Effector memory CD8-positive, alpha-beta T cell (primary cell): Measurements from ENCODE around the gene PI16.

Experiments used
- ATAC-seq: fragments of 150-1000 bp; cut with Tn5 transposase; replicated peaks from 2 replicates; pipeline ENCODE4 v1.10.0; 2021; ENCODE audit warnings: mild to moderate bottlenecking, moderate library complexity
- DNase-seq, 3 experiments: peaks; one replicate each; pipeline ENCODE4 v3.0.0; 2021
- H3K27ac Mint-ChIP-seq, 2 donors: one replicate each; pipeline ENCODE4 v1.8.0; 2022; ENCODE audit warnings: mild to moderate bottlenecking in 2 of 2, mixed read lengths in 2 of 2, moderate library complexity in 2 of 2
- H3K27me3 Mint-ChIP-seq, 2 donors: one replicate each; pipeline ENCODE4 v1.8.0; 2022; ENCODE audit warnings: mixed read lengths in 2 of 2
- H3K36me3 Mint-ChIP-seq: one replicate; pipeline ENCODE4 v1.8.0; 2022; ENCODE audit warnings: mild to moderate bottlenecking, moderate library complexity, mixed read lengths; ENCODE audit not compliant: insufficient read depth
- H3K4me1 Mint-ChIP-seq, 2 donors: one replicate each; pipeline ENCODE4 v1.8.0; 2022; ENCODE audit warnings: low read depth in 2 of 2, mixed read lengths in 2 of 2
- H3K4me3 Mint-ChIP-seq, 2 donors: one replicate each; pipeline ENCODE4 v1.8.0; 2022; ENCODE audit warnings: mild to moderate bottlenecking in 2 of 2, mixed read lengths in 2 of 2, moderate library complexity in 2 of 2
- H3K9me3 Mint-ChIP-seq, 2 donors: one replicate each; pipeline ENCODE4 v1.8.0; 2022; ENCODE audit warnings: mixed read lengths in 2 of 2

Gene PI16

GRCh38 chr6:37008484-37009465, 54.2 kb downstream of the PI16 start:
- Mint-ChIP-seq H3K9me3 (no peaks in the 10 kb centered on the region), H3K36me3 (peaks cover 3% of the 10 kb centered on the region), H3K4me1 (peaks cover 11 to 19% of the 10 kb centered on the region in 2 donors), H3K4me3 (no peak overlapping the region), H3K27me3 (no peaks in the 10 kb centered on the region), H3K27ac (no peak overlapping the region)
- no peak for ATAC-seq
- no peak for DNase-seq

GRCh38 chr6:37010402-37010892, 55.9 kb downstream of the PI16 start:
- H3K36me3 Mint-ChIP-seq, result peaks cover 3% of the 10 kb centered on the region
- no peak overlapping the region for H3K27ac Mint-ChIP-seq
- DNase-seq, result no peak
- H3K27me3 Mint-ChIP-seq, result no peaks in the 10 kb centered on the region
- H3K4me3 Mint-ChIP-seq, result no peak overlapping the region
- no peaks in the 10 kb centered on the region for H3K9me3 Mint-ChIP-seq
- H3K4me1 Mint-ChIP-seq, result peaks cover 11 to 17% of the 10 kb centered on the region in 2 donors
- no peak for ATAC-seq

- DNase-seq, result no peak
- Mint-ChIP-seq H3K27me3 (no peaks in the 10 kb centered on the region), H3K27ac (no peak overlapping the region), H3K4me1 (peaks cover 2 to 7% of the 10 kb centered on the region in 2 donors), H3K9me3 (no peaks in the 10 kb centered on the region), H3K36me3 (peaks cover 3% of the 10 kb centered on the region), H3K4me3 (no peak overlapping the region)
- no peak for ATAC-seq
Observed at GRCh38 chr6:37011656-37012378, 57.3 kb downstream of the PI16 start.

GRCh38 chr6:37013516-37014491, 59.3 kb downstream of the PI16 start:
- Mint-ChIP-seq H3K27ac (no peak overlapping the region), H3K4me3 (no peak overlapping the region), H3K9me3 (no peaks in the 10 kb centered on the region), H3K36me3 (peaks cover 9% of the 10 kb centered on the region), H3K27me3 (no peaks in the 10 kb centered on the region), H3K4me1 (peaks cover 6 to 11% of the 10 kb centered on the region in 2 donors)
- DNase-seq (no peak), ATAC-seq (no peak)
